HUDEP-2 (cell line): Measurements from ENCODE around the gene EML6.

ENCODE experiments used
- DNase-seq, 76 experiments: peaks; one replicate each; lab custom pipeline; 2025; ENCODE audit not compliant: unreplicated experiment in 76 of 76; lab: John Stamatoyannopoulos, UW

EML6 gene

GRCh38 chr2:54704688-54705605 is 18.5 kb upstream of the EML6 start:
- peak in 14 of 76 experiments; percentile 3 to 39 (median 16) for DNase-seq

- no peak for DNase-seq
These were observed 16.8 kb upstream of the EML6 start for GRCh38 chr2:54706622-54707021.

GRCh38 chr2:54708584-54709335 is 14.7 kb upstream of the EML6 start:
- no peak for DNase-seq

- DNase-seq: no peak
These were observed 14.1 kb upstream of the EML6 start for GRCh38 chr2:54709336-54709809.

GRCh38 chr2:54710216-54710615 is 13.2 kb upstream of the EML6 start:
- DNase-seq: no peak

GRCh38 chr2:54712516-54712915 is 10.9 kb upstream of the EML6 start:
- DNase-seq: no peak

- DNase-seq: no peak
These were observed 8.5 kb upstream of the EML6 start for GRCh38 chr2:54714996-54715395.

GRCh38 chr2:54716375-54716774 is 7.1 kb upstream of the EML6 start:
- DNase-seq: no peak

- DNase-seq: no peak
These were observed 2.9 kb upstream of the EML6 start for GRCh38 chr2:54720563-54720962.

- no peak for DNase-seq
These were observed 821 bp upstream of the EML6 start for GRCh38 chr2:54722641-54723040.

GRCh38 chr2:54723996-54724559 is 616 bp downstream of the EML6 start:
- DNase-seq: no peak

- no peak for DNase-seq
These were observed 1.3 kb downstream of the EML6 start for GRCh38 chr2:54724560-54725342.

GRCh38 chr2:54725343-54726099 is 2.1 kb downstream of the EML6 start:
- DNase-seq: no peak

- no peak for DNase-seq
These were observed 3.0 kb downstream of the EML6 start for GRCh38 chr2:54726431-54726830.

GRCh38 chr2:54726940-54727339 is 3.5 kb downstream of the EML6 start:
- no peak for DNase-seq

GRCh38 chr2:54728669-54729120 is 5.2 kb downstream of the EML6 start:
- DNase-seq: no peak

- no peak for DNase-seq
These were observed 12.2 kb downstream of the EML6 start for GRCh38 chr2:54735636-54736035.

GRCh38 chr2:54738281-54738680 is 14.8 kb downstream of the EML6 start:
- DNase-seq: no peak

GRCh38 chr2:54740333-54740732 is 16.9 kb downstream of the EML6 start:
- no peak for DNase-seq

- no peak for DNase-seq
These were observed 17.8 kb downstream of the EML6 start for GRCh38 chr2:54741250-54741649.
